Panc1 (cell line): ENCODE measurements around the gene RBMS1. TPM values are rescaled to one million over a fixed set of nuclear protein-coding genes. Genes with fewer than 3 reads are reported as not detected.

Experiments
- ATAC-seq: fragments of 200-7000 bp; cut with Tn5 transposase; 2 replicates; pipeline ENCODE4 v1.9.1; 2020; ENCODE audit warnings: mild to moderate bottlenecking, moderate library complexity
- BruUV-seq: library from RNA; stranded (reverse); fragments of 400-500 nt; replicated peaks from 2 replicates; lab custom pipeline; 2021; lab: Mats Ljungman, UMichigan
- CTCF ChIA-PET: fragments of 300-600 bp; sonication (Branson Sonifier 250); formaldehyde crosslinking; loops from one replicate; lab custom pipeline; 2022; ENCODE audit warnings: antibody characterized with exemption; lab: Charles Lee
- POLR2A ChIA-PET: fragments of 300-600 bp; sonication (Branson Sonifier 250); formaldehyde crosslinking; loops from one replicate; lab custom pipeline; 2022; ENCODE audit warnings: antibody characterized with exemption; lab: Charles Lee
- DNase-seq: peaks from one replicate; pipeline ENCODE4 v3.0.0-alpha.2; 2010; ENCODE audit warnings: low read depth, low spot score
- H3K27ac ChIP-seq: 2 replicates; pipeline ENCODE4 v1.5.1; 2011; ENCODE audit warnings: mild to moderate bottlenecking, low read length, inconsistent platforms
- H3K27me3 ChIP-seq: fragments of 200-500 bp; sonication (Bioruptor generic); 2 replicates; pipeline ENCODE4 v1.6.0; 2014; ENCODE audit warnings: low read length, inconsistent platforms; ENCODE audit not compliant: control insufficient read depth, insufficient read depth
- H3K36me3 ChIP-seq: fragments of 200-500 bp; sonication (Bioruptor generic); 2 replicates; pipeline ENCODE4 v1.5.1; 2014; ENCODE audit warnings: inconsistent platforms, mild to moderate bottlenecking, low read length, moderate library complexity; ENCODE audit not compliant: control insufficient read depth, insufficient read depth
- H3K4me1 ChIP-seq: 2 replicates; pipeline ENCODE4 v1.5.1; 2011; ENCODE audit warnings: inconsistent platforms, mild to moderate bottlenecking, low read length, moderate library complexity; ENCODE audit not compliant: control insufficient read depth, insufficient read depth
- H3K4me3 ChIP-seq, 2 experiments: 2 replicates each; pipeline ENCODE4 v1.5.1; 2011 to 2012; ENCODE audit warnings: low read depth in 2 of 2, low read length in 2 of 2, mild to moderate bottlenecking in 2 of 2, inconsistent platforms in 1 of 2, moderate library complexity in 1 of 2
- H3K9me3 ChIP-seq: fragments of 200-500 bp; sonication (Bioruptor generic); 2 replicates; pipeline ENCODE4 v1.5.1; 2014; ENCODE audit warnings: low read depth, mild to moderate bottlenecking, inconsistent platforms, low read length, moderate library complexity; ENCODE audit not compliant: control insufficient read depth, insufficient read depth
- POLR2AphosphoS5 ChIP-seq: IDR thresholded peaks from 2 replicates; pipeline ENCODE4 v1.6.1; 2012; ENCODE audit warnings: mild to moderate bottlenecking, low read depth, low read length, moderate library complexity
- SIN3A ChIP-seq: IDR thresholded peaks from 2 replicates; pipeline ENCODE4 v1.6.1; 2012; ENCODE audit warnings: low read depth, mild to moderate bottlenecking, low read length, moderate library complexity, borderline replicate concordance; ENCODE audit not compliant: insufficient read depth
- TCF7L2 ChIP-seq: IDR thresholded peaks from 2 replicates; pipeline ENCODE4 v1.6.1; 2011; ENCODE audit warnings: mild to moderate bottlenecking, low read depth, low read length, inconsistent platforms
- in situ Hi-C: cut with HindIII; loops from 2 replicates; pipeline ENCODE4 v1.10.0; 2016; ENCODE audit warnings: low sequenced_read_pairs, low pct_unique_long_range_greater_than_20kb
- intact Hi-C: fragments of 100-400 bp; cut with micrococcal nuclease; formaldehyde crosslinking; loops from one replicate; pipeline ENCODE4 v1.10.0; 2022; ENCODE audit not compliant: unreplicated experiment
- total RNA-seq: library from RNA; stranded (reverse); gene quantifications from one replicate; pipeline ENCODE4 v1.2.1, GENCODE V29; 2021; ENCODE audit not compliant: unreplicated experiment
- TF ChIP-seq, protein P1 (sequence below): fragments of 450-650 bp; IDR thresholded peaks from 2 replicates; pipeline ENCODE4 v1.5.1; 2017; ENCODE audit warnings: mild to moderate bottlenecking
- TF ChIP-seq, protein P2 (sequence below), 2 experiments: IDR thresholded peaks; 2 replicates each; pipeline ENCODE4 v1.6.1; 2011 to 2012; ENCODE audit warnings: low read depth in 2 of 2, control low read depth in 1 of 2, low read length in 1 of 2, mild to moderate bottlenecking in 1 of 2, moderate library complexity in 1 of 2; ENCODE audit not compliant: insufficient read depth in 1 of 2

Gene RBMS1
- total RNA-seq, 1 experiment from 2014 or later: 67.0 TPM

DNA sequence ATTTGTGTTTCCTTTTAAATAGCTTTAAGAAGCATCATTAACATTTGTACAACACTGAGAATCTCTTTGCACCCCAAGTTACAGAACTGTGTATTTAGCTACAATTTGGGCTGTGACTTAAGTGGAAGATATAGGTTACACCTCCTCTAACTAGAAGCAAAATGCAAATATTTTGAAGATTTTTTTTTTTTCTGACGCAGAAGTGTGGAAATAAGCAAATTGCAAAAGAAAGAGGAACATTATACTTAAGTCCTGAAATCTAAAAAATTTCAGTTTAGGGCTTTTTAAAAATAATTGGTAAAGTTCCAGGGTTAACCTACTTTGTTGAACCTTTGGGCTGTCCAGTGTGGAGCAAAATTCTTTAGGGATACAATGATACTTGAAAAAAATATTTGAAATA, 41.4 kb upstream of the RBMS1 start:
- no peaks in the 10 kb centered on the region for H3K27me3 ChIP-seq
- H3K4me1 ChIP-seq: no peaks in the 10 kb centered on the region
- H3K27ac ChIP-seq: no peak overlapping the region
- ChIA-PET POLR2A (no interaction called here), CTCF (no interaction called here)
- DNase-seq: no peak
- BruUV-seq: no TSS peak
- no peak for ATAC-seq
- TF ChIP-seq TCF7L2 (no peak), SIN3A (no peak), POLR2AphosphoS5 (no peak)
- TF ChIP-seq, protein P1, sequence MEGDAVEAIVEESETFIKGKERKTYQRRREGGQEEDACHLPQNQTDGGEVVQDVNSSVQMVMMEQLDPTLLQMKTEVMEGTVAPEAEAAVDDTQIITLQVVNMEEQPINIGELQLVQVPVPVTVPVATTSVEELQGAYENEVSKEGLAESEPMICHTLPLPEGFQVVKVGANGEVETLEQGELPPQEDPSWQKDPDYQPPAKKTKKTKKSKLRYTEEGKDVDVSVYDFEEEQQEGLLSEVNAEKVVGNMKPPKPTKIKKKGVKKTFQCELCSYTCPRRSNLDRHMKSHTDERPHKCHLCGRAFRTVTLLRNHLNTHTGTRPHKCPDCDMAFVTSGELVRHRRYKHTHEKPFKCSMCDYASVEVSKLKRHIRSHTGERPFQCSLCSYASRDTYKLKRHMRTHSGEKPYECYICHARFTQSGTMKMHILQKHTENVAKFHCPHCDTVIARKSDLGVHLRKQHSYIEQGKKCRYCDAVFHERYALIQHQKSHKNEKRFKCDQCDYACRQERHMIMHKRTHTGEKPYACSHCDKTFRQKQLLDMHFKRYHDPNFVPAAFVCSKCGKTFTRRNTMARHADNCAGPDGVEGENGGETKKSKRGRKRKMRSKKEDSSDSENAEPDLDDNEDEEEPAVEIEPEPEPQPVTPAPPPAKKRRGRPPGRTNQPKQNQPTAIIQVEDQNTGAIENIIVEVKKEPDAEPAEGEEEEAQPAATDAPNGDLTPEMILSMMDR: no peak
- TF ChIP-seq, protein P2, sequence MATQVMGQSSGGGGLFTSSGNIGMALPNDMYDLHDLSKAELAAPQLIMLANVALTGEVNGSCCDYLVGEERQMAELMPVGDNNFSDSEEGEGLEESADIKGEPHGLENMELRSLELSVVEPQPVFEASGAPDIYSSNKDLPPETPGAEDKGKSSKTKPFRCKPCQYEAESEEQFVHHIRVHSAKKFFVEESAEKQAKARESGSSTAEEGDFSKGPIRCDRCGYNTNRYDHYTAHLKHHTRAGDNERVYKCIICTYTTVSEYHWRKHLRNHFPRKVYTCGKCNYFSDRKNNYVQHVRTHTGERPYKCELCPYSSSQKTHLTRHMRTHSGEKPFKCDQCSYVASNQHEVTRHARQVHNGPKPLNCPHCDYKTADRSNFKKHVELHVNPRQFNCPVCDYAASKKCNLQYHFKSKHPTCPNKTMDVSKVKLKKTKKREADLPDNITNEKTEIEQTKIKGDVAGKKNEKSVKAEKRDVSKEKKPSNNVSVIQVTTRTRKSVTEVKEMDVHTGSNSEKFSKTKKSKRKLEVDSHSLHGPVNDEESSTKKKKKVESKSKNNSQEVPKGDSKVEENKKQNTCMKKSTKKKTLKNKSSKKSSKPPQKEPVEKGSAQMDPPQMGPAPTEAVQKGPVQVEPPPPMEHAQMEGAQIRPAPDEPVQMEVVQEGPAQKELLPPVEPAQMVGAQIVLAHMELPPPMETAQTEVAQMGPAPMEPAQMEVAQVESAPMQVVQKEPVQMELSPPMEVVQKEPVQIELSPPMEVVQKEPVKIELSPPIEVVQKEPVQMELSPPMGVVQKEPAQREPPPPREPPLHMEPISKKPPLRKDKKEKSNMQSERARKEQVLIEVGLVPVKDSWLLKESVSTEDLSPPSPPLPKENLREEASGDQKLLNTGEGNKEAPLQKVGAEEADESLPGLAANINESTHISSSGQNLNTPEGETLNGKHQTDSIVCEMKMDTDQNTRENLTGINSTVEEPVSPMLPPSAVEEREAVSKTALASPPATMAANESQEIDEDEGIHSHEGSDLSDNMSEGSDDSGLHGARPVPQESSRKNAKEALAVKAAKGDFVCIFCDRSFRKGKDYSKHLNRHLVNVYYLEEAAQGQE (IDR thresholded peaks at IDR 0.05; ENCODE audit: insufficient read depth in 1 of 2, low read depth in 2 of 2, low read length in 1 of 2): no peak
- no peaks in the 10 kb centered on the region for H3K9me3 ChIP-seq
- no peak overlapping the region for H3K4me3 ChIP-seq
- in situ Hi-C loops: no loop called here
- intact Hi-C loops: no loop called here
- no peaks in the 10 kb centered on the region for H3K36me3 ChIP-seq

DNA sequence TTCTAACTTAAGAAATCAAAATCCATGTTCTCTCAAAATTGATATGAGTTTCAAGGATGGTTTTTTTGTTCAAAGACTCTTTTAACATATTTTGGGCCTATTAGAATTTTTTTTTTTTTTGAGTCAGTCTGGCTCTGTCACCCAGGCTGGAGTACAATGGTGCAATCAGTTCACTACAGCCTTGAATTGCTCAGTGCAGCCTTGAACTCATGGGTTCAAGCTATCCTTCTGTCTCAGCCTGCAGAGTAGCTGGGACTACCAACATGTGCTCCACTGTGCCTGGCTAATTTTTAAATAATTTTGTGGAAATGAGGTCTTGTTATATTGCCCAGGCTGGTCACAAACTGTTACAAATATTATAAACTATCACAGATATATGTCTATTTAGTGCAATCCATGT, 40.6 kb upstream of the RBMS1 start:
- no peak for ATAC-seq
- in situ Hi-C loops: no loop called here
- ChIA-PET CTCF (no interaction called here), POLR2A (no interaction called here)
- Histone ChIP-seq H3K9me3 (no peaks in the 10 kb centered on the region), H3K27ac (no peak overlapping the region), H3K27me3 (no peaks in the 10 kb centered on the region), H3K36me3 (no peaks in the 10 kb centered on the region), H3K4me3 (no peak overlapping the region), H3K4me1 (no peaks in the 10 kb centered on the region)
- BruUV-seq: no TSS peak
- intact Hi-C loops: no loop called here
- TF ChIP-seq SIN3A: no peak
- TF ChIP-seq TCF7L2: no peak
- no peak for TF ChIP-seq POLR2AphosphoS5
- TF ChIP-seq, protein P1: no peak
- TF ChIP-seq, protein P2 (IDR thresholded peaks at IDR 0.05; ENCODE audit: insufficient read depth in 1 of 2, low read depth in 2 of 2, low read length in 1 of 2): no peak
- DNase-seq: no peak
